ENCODE results near the gene AGR2.
"Not testable (repeated sequence)": the region's sequence is repeated elsewhere in the genome, so short reads cannot be mapped to it uniquely, and the experiment has no call there.

Gene AGR2

GRCh38 chr7:16804674-16805439 lies at the start of gene AGR2:
Gene AGR2, minus strand, starts transcription at chr7:16804999. Its CDS starts 3,203 bp downstream, at chr7:16801796.
- no peak within 1 kb of the TSS for H3K4me3 ChIP-seq (ENCODE audit: low read depth, low read length)
- TF ChIP-seq, protein P1, sequence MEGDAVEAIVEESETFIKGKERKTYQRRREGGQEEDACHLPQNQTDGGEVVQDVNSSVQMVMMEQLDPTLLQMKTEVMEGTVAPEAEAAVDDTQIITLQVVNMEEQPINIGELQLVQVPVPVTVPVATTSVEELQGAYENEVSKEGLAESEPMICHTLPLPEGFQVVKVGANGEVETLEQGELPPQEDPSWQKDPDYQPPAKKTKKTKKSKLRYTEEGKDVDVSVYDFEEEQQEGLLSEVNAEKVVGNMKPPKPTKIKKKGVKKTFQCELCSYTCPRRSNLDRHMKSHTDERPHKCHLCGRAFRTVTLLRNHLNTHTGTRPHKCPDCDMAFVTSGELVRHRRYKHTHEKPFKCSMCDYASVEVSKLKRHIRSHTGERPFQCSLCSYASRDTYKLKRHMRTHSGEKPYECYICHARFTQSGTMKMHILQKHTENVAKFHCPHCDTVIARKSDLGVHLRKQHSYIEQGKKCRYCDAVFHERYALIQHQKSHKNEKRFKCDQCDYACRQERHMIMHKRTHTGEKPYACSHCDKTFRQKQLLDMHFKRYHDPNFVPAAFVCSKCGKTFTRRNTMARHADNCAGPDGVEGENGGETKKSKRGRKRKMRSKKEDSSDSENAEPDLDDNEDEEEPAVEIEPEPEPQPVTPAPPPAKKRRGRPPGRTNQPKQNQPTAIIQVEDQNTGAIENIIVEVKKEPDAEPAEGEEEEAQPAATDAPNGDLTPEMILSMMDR (IDR thresholded peaks at IDR 0.05; ENCODE audit: borderline replicate concordance, insufficient read depth, low read depth, low read length) = no peak

- not testable (repeated sequence) for H3K4me3 ChIP-seq (ENCODE audit: low read depth, low read length)
These were observed 48.4 kb upstream of the AGR2 start for GRCh38 chr7:16853189-16853588.

GRCh38 chr7:16851829-16852228 lies 47.0 kb upstream of the AGR2 start:
- TF ChIP-seq, protein P1 (IDR thresholded peaks at IDR 0.05; ENCODE audit: borderline replicate concordance, insufficient read depth, low read depth, low read length) = no peak

GRCh38 chr7:16850614-16851466 lies 46.0 kb upstream of the AGR2 start:
- H3K4me3 ChIP-seq (ENCODE audit: low read depth, low read length) = no peak overlapping the region
- TF ChIP-seq, protein P1 (IDR thresholded peaks at IDR 0.05; ENCODE audit: borderline replicate concordance, insufficient read depth, low read depth, low read length) = no peak

More at GRCh38 chr7:16851829-16852228, 47.0 kb upstream of the AGR2 start:
- H3K4me3 ChIP-seq (ENCODE audit: low read depth, low read length) = no peak overlapping the region

- TF ChIP-seq, protein P1 (IDR thresholded peaks at IDR 0.05; ENCODE audit: borderline replicate concordance, insufficient read depth, low read depth, low read length) = no peak
These were observed 44.7 kb upstream of the AGR2 start for GRCh38 chr7:16849296-16850148.

DNA sequence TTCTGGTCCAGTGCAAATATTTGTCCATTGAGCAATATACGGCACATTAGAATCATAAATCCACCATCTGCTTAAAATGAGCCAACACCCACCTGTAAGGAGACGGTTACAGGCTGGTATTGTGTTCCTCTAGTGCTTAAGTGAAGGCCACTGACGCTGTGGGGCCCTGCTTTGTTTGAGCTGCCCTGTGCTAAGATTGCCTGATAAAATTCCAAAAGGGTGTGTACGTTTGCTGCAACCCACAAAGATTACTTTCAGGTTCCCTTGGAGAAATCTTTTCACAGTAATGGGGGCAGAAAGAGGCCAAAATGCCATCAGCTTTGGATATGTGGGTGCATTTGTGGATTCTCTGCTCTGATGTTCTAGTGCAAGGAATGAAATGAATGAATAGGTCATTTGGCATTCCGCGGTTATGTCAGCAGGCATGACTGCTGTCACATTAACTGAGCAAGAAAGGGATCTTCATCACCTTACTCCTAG lies 42.6 kb upstream of the AGR2 start:
- H3K4me3 ChIP-seq (ENCODE audit: low read depth, low read length) = no peak overlapping the region
- TF ChIP-seq, protein P1 (IDR thresholded peaks at IDR 0.05; ENCODE audit: borderline replicate concordance, insufficient read depth, low read depth, low read length) = no peak

More at GRCh38 chr7:16849296-16850148, 44.7 kb upstream of the AGR2 start:
- H3K4me3 ChIP-seq (ENCODE audit: low read depth, low read length) = no peak overlapping the region
